ENCODE results near the gene TMEM87B. TPM values are rescaled to one million over a fixed set of nuclear protein-coding genes. Genes with fewer than 3 reads are reported as not detected.

The TMEM87B gene
- total RNA-seq, 1 donor from 2014 or later, result 15.4 TPM

DNA sequence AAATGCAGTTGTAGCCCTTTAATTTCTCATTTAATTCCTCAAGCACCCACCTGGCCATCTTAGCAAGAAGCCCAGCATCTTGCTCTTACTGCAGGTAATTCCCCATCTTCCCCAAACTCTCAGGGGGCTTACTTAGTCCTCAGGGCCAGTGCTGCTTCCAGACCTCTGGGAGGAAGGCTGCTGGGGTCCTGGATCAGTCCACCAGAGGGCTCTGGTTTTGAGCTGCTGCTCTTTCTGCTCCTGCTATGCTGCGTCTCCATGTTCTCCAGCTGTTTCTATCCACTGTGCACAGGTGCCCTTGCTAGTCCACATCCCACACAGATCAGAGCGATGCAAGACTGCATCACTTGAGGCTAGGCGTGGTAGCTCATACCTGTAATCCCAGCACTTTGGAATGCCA, 34.5 kb upstream of the TMEM87B start:
- Mint-ChIP-seq H3K9me3 (ENCODE audit: low read depth) (no peaks in the 10 kb centered on the region), H3K27ac (peak overlapping the region; percentile 37), H3K4me1 (ENCODE audit: low read depth) (peaks cover 4% of the 10 kb centered on the region), H3K36me3 (ENCODE audit: insufficient read depth) (peaks cover 30% of the 10 kb centered on the region), H3K27me3 (no peaks in the 10 kb centered on the region), H3K4me3 (ENCODE audit: low read depth) (no peak overlapping the region)
- DNase-seq (ENCODE audit: low spot score, unreplicated experiment), result no peak
- TF ChIP-seq, protein P1, sequence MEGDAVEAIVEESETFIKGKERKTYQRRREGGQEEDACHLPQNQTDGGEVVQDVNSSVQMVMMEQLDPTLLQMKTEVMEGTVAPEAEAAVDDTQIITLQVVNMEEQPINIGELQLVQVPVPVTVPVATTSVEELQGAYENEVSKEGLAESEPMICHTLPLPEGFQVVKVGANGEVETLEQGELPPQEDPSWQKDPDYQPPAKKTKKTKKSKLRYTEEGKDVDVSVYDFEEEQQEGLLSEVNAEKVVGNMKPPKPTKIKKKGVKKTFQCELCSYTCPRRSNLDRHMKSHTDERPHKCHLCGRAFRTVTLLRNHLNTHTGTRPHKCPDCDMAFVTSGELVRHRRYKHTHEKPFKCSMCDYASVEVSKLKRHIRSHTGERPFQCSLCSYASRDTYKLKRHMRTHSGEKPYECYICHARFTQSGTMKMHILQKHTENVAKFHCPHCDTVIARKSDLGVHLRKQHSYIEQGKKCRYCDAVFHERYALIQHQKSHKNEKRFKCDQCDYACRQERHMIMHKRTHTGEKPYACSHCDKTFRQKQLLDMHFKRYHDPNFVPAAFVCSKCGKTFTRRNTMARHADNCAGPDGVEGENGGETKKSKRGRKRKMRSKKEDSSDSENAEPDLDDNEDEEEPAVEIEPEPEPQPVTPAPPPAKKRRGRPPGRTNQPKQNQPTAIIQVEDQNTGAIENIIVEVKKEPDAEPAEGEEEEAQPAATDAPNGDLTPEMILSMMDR (IDR thresholded peaks at IDR 0.05; ENCODE audit: unreplicated experiment), result peak; percentile 26

GRCh38 chr2:112021290-112021689, 33.8 kb upstream of the TMEM87B start:
- H3K9me3 Mint-ChIP-seq (ENCODE audit: low read depth), result no peaks in the 10 kb centered on the region
- no peak overlapping the region for H3K27ac Mint-ChIP-seq
- no peaks in the 10 kb centered on the region for H3K27me3 Mint-ChIP-seq
- H3K4me3 Mint-ChIP-seq (ENCODE audit: low read depth), result no peak overlapping the region
- H3K4me1 Mint-ChIP-seq (ENCODE audit: low read depth), result peaks cover 4% of the 10 kb centered on the region
- DNase-seq (ENCODE audit: low spot score, unreplicated experiment), result no peak
- TF ChIP-seq, protein P1 (IDR thresholded peaks at IDR 0.05; ENCODE audit: unreplicated experiment), result no peak
- H3K36me3 Mint-ChIP-seq (ENCODE audit: insufficient read depth), result peaks cover 29% of the 10 kb centered on the region

GRCh38 chr2:112021781-112022231, 33.3 kb upstream of the TMEM87B start:
- Mint-ChIP-seq H3K36me3 (ENCODE audit: insufficient read depth) (peaks cover 29% of the 10 kb centered on the region), H3K4me3 (ENCODE audit: low read depth) (no peak overlapping the region), H3K27me3 (no peaks in the 10 kb centered on the region), H3K9me3 (ENCODE audit: low read depth) (no peaks in the 10 kb centered on the region), H3K4me1 (ENCODE audit: low read depth) (peaks cover 4% of the 10 kb centered on the region), H3K27ac (no peak overlapping the region)
- TF ChIP-seq, protein P1 (IDR thresholded peaks at IDR 0.05; ENCODE audit: unreplicated experiment), result no peak
- no peak for DNase-seq (ENCODE audit: low spot score, unreplicated experiment)

GRCh38 chr2:112023707-112024106, 31.4 kb upstream of the TMEM87B start:
- TF ChIP-seq, protein P1 (IDR thresholded peaks at IDR 0.05; ENCODE audit: unreplicated experiment), result no peak

DNA sequence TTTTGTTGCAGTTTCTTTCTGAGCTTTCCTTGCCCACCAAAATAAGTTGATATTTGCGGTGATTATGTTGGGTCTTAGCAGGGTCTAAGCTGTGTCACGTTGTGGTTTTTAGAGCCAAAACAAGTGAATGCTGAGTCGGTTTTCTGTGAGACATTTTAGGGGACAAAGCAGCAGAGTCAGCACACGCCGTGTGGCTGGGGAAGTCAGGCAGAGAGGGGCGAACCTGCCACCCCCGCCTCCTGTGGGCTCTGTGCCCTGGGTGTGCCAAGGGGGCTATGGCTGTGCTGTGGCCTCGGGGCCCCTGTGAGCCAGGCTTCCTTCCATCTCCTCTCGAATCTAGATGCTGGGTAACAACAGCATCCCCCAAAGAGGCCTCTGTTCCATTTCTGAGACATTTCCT, 30.8 kb upstream of the TMEM87B start:
- no peaks in the 10 kb centered on the region for H3K27me3 Mint-ChIP-seq
- peaks cover 4% of the 10 kb centered on the region for H3K4me1 Mint-ChIP-seq (ENCODE audit: low read depth)
- H3K36me3 Mint-ChIP-seq (ENCODE audit: insufficient read depth), result peaks cover 26% of the 10 kb centered on the region
- no peak overlapping the region for H3K4me3 Mint-ChIP-seq (ENCODE audit: low read depth)
- TF ChIP-seq, protein P1 (IDR thresholded peaks at IDR 0.05; ENCODE audit: unreplicated experiment), result no peak
- H3K27ac Mint-ChIP-seq, result no peak overlapping the region
- no peak for DNase-seq (ENCODE audit: low spot score, unreplicated experiment)
- H3K9me3 Mint-ChIP-seq (ENCODE audit: low read depth), result peaks cover under 1% of the 10 kb centered on the region

More at GRCh38 chr2:112023707-112024106, 31.4 kb upstream of the TMEM87B start:
- no peak for DNase-seq (ENCODE audit: low spot score, unreplicated experiment)
- no peaks in the 10 kb centered on the region for H3K9me3 Mint-ChIP-seq (ENCODE audit: low read depth)
- H3K27me3 Mint-ChIP-seq, result no peaks in the 10 kb centered on the region
- H3K4me3 Mint-ChIP-seq (ENCODE audit: low read depth), result no peak overlapping the region
- H3K27ac Mint-ChIP-seq, result no peak overlapping the region
- H3K4me1 Mint-ChIP-seq (ENCODE audit: low read depth), result peaks cover 4% of the 10 kb centered on the region
- H3K36me3 Mint-ChIP-seq (ENCODE audit: insufficient read depth), result peaks cover 28% of the 10 kb centered on the region
